Keratinocyte (primary cell): ENCODE measurements around the gene LEO1. TPM values are rescaled to one million over a fixed set of nuclear protein-coding genes. Genes with fewer than 3 reads are reported as not detected.
A peak's percentile ranks its signal among the peaks of the same experiment; 100 is the strongest.

ENCODE experiments used
- DNase-seq: peaks from one replicate; pipeline ENCODE4 v3.0.0-alpha.2; 2011; ENCODE audit warnings: low read depth, missing footprints, low spot score
- FAIRE-seq: peaks from 2 replicates; lab custom pipeline; 2011; peaks lifted over from hg19 to GRCh38; lab: Jason Lieb, UNC
- H2AFZ ChIP-seq: 2 replicates; pipeline ENCODE4 v1.6.0; 2012; ENCODE audit warnings: low read length, control low read depth, inconsistent platforms; ENCODE audit not compliant: control insufficient read depth
- H3K27ac ChIP-seq: 2 replicates; pipeline ENCODE4 v1.5.1; 2011; ENCODE audit warnings: low read length; ENCODE audit not compliant: control insufficient read depth, insufficient read depth
- H3K27me3 ChIP-seq: 3 replicates; pipeline ENCODE4 v1.6.0; 2011; ENCODE audit warnings: low read length; ENCODE audit not compliant: control insufficient read depth, insufficient read depth; ENCODE audit errors: extremely low read depth
- H3K36me3 ChIP-seq, 2 experiments: 2 replicates in 1 of 2; 3 replicates in 1 of 2; pipeline ENCODE4 v1.5.1; 2011; ENCODE audit warnings: low read length in 2 of 2, mild to moderate bottlenecking in 1 of 2; ENCODE audit not compliant: control insufficient read depth in 2 of 2, insufficient read depth in 2 of 2; ENCODE audit errors: extremely low read depth in 1 of 2
- H3K4me1 ChIP-seq: 3 replicates; pipeline ENCODE4 v1.5.1; 2011; ENCODE audit warnings: low read length; ENCODE audit not compliant: control insufficient read depth, insufficient read depth; ENCODE audit errors: extremely low read depth
- H3K4me2 ChIP-seq: 3 replicates; pipeline ENCODE4 v1.6.0; 2011; ENCODE audit warnings: low read depth, low read length; ENCODE audit not compliant: control insufficient read depth, insufficient read depth; ENCODE audit errors: extremely low read depth
- H3K4me3 ChIP-seq, 3 experiments: fragments of 200-600 bp in 1 of 3; sonication (generic) in 1 of 3; 2 replicates in 2 of 3; 3 replicates in 1 of 3; pipeline ENCODE4 v1.5.1; 2011 to 2016; ENCODE audit warnings: low read length in 3 of 3, mild to moderate bottlenecking in 3 of 3, control low read depth in 2 of 3, inconsistent platforms in 1 of 3, low read depth in 1 of 3, mixed read lengths in 1 of 3, mixed run types in 1 of 3, moderate library complexity in 1 of 3; ENCODE audit not compliant: control insufficient read depth in 2 of 3, insufficient read depth in 2 of 3; ENCODE audit errors: extremely low read depth in 1 of 3
- H3K79me2 ChIP-seq: 2 replicates; pipeline ENCODE4 v1.6.0; 2012; ENCODE audit warnings: low read length; ENCODE audit not compliant: control insufficient read depth, insufficient read depth
- H3K9ac ChIP-seq: 3 replicates; pipeline ENCODE4 v1.6.0; 2011; ENCODE audit warnings: low read length; ENCODE audit not compliant: control insufficient read depth, insufficient read depth; ENCODE audit errors: extremely low read depth
- H3K9me1 ChIP-seq: 3 replicates; pipeline ENCODE4 v1.6.0; 2011; ENCODE audit warnings: low read length; ENCODE audit not compliant: control insufficient read depth, insufficient read depth; ENCODE audit errors: extremely low read depth
- H3K9me3 ChIP-seq: 2 replicates; pipeline ENCODE4 v1.5.1; 2012; ENCODE audit warnings: low read depth, low read length; ENCODE audit not compliant: control insufficient read depth
- H4K20me1 ChIP-seq: 3 replicates; pipeline ENCODE4 v1.6.0; 2011; ENCODE audit warnings: low read length; ENCODE audit not compliant: control insufficient read depth, insufficient read depth; ENCODE audit errors: extremely low read depth
- EZH2 ChIP-seq: IDR thresholded peaks from one replicate; pipeline ENCODE4 v1.6.1; 2012; ENCODE audit warnings: inconsistent platforms, mild to moderate bottlenecking, low read length, moderate library complexity
- dilution Hi-C: fragments of 300-500 bp; cut with MboI; formaldehyde crosslinking; loops from one replicate; pipeline ENCODE4 v1.7.0; 2020; ENCODE audit warnings: low sequenced_read_pairs; ENCODE audit not compliant: extremely low pct_ligation_motif_present
- polyA plus RNA-seq, 5 experiments: library from polyadenylated mRNA; depleted of rRNA in 3 of 5; stranded (reverse) in 3 of 5; stranded (forward) in 1 of 5; unstranded in 1 of 5; fragments of >200 nt; gene quantifications; 1 replicate in 1 of 5; 2 replicates in 3 of 5; 3 replicates in 1 of 5; pipeline versions ENCODE4 v1.2.1 to v1.2.3, GENCODE V29; 2011 to 2012; ENCODE audit warnings: missing spikeins in 2 of 5, low read depth in 1 of 5, low replicate concordance in 1 of 5
- TF ChIP-seq, protein P1 (sequence below), 3 experiments: IDR thresholded peaks in 1 of 3; conservative IDR thresholded peaks in 1 of 3; optimal IDR thresholded peaks in 1 of 3; 2 replicates in 2 of 3; 3 replicates in 1 of 3; pipeline versions ENCODE3 to v1.5.1; 2011; ENCODE audit warnings: low read length in 3 of 3, mild to moderate bottlenecking in 3 of 3, moderate library complexity in 2 of 3, control low read depth in 1 of 3, inconsistent platforms in 1 of 3; ENCODE audit not compliant: insufficient read depth in 2 of 3; ENCODE audit errors: extremely low read depth in 1 of 3

Gene LEO1
- polyA plus RNA-seq, 1 donor (not counting 4 experiments of a cell fraction or from before 2014, with no cell fraction given): 12.5 TPM

DNA sequence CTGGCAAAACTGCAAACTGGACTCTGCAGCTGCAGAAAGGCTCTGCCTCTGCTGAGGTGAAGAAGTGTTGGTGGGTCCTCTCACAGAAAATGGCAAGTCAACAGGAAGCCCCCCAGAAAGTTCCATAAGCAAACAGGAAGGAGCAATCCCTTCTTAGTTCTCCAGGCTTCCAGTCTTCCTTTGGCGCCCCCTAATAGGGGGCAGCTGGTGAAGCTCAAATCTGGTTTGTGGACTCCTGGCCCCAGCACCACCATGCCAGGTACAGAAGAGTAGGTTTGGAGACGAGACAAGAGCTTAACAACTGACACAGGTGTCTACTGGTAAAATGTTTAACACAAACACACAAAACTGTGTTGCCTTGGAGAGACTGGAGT is 35.5 kb downstream of the LEO1 start:
- DNase-seq (no peak), FAIRE-seq (no peak)
- dilution Hi-C loops: no loop called here
- Histone ChIP-seq H3K27me3 (no peaks in the 10 kb centered on the region), H3K9ac (no peak overlapping the region), H3K9me1 (no peaks in the 10 kb centered on the region), H3K4me1 (peaks cover 6% of the 10 kb centered on the region), H3K36me3 (peaks cover 5 to 7% of the 10 kb centered on the region in 2 experiments), H3K27ac (no peak overlapping the region), H3K9me3 (no peaks in the 10 kb centered on the region), H3K4me3 (no peak overlapping the region), H3K4me2 (no peak overlapping the region), H3K79me2 (no peaks in the 10 kb centered on the region), H2AFZ (no peak overlapping the region), H4K20me1 (peaks cover 2% of the 10 kb centered on the region)
- TF ChIP-seq, protein P1, sequence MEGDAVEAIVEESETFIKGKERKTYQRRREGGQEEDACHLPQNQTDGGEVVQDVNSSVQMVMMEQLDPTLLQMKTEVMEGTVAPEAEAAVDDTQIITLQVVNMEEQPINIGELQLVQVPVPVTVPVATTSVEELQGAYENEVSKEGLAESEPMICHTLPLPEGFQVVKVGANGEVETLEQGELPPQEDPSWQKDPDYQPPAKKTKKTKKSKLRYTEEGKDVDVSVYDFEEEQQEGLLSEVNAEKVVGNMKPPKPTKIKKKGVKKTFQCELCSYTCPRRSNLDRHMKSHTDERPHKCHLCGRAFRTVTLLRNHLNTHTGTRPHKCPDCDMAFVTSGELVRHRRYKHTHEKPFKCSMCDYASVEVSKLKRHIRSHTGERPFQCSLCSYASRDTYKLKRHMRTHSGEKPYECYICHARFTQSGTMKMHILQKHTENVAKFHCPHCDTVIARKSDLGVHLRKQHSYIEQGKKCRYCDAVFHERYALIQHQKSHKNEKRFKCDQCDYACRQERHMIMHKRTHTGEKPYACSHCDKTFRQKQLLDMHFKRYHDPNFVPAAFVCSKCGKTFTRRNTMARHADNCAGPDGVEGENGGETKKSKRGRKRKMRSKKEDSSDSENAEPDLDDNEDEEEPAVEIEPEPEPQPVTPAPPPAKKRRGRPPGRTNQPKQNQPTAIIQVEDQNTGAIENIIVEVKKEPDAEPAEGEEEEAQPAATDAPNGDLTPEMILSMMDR (optimal IDR thresholded peaks at IDR 0.05 in 1 of 3, IDR thresholded peaks at IDR 0.05 in 1 of 3, conservative IDR thresholded peaks at IDR 0.05 in 1 of 3; ENCODE audit: extremely low read depth in 1 of 3, insufficient read depth in 2 of 3, low read length in 3 of 3): peak in 1 of 3 experiments; percentile 3
- TF ChIP-seq EZH2: no peak

DNA sequence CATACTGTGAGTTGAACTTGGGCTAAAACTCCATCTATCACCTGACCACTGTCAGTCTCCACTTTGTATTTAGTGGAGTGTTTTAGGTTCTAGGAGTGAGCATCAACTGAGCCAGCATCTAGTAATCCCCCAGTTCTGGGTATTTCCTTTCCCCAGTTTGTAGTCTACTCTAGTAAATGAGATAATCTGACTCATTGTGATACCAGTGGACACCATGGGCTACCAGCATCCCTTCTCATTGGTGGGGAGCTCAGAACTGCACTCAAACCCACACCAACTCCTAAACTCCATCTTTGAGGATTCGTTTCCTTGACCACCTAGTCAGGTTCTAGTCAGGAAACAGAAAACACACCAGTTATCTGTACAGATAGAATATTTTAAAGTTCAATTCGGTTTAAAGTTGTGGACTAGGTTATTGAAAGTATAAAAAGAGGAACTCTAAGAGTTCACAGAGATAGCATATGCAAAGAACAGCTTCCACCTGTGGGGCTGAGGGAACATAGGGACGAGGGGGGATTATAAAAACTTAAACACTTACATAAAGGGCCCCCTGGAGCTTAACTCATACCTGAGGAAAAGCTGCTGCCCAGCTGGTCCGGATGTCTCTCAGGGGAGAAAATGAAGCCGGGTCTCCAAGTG is 36.0 kb downstream of the LEO1 start:
- no peak for FAIRE-seq
- Histone ChIP-seq H3K4me1 (peaks cover 6% of the 10 kb centered on the region), H3K27ac (no peak overlapping the region), H2AFZ (no peak overlapping the region), H4K20me1 (peaks cover 2% of the 10 kb centered on the region), H3K4me2 (no peak overlapping the region), H3K36me3 (peaks cover 7% of the 10 kb centered on the region in 2 experiments), H3K79me2 (no peaks in the 10 kb centered on the region), H3K9me1 (no peaks in the 10 kb centered on the region), H3K9ac (no peak overlapping the region), H3K4me3 (no peak overlapping the region), H3K9me3 (no peaks in the 10 kb centered on the region), H3K27me3 (no peaks in the 10 kb centered on the region)
- no peak for DNase-seq
- dilution Hi-C loops: no loop called here
- TF ChIP-seq, protein P1 (optimal IDR thresholded peaks at IDR 0.05 in 1 of 3, IDR thresholded peaks at IDR 0.05 in 1 of 3, conservative IDR thresholded peaks at IDR 0.05 in 1 of 3; ENCODE audit: extremely low read depth in 1 of 3, insufficient read depth in 2 of 3, low read length in 3 of 3): no peak
- TF ChIP-seq EZH2: no peak
